GM12864 (cell line): ENCODE data around the gene IDUA.
"Not testable (repeated sequence)": the region's sequence is repeated elsewhere in the genome, so short reads cannot be mapped to it uniquely, and the experiment has no call there.

Experiments used
- DNase-seq: peaks from one replicate; pipeline ENCODE4 v3.0.0-alpha.2; 2011; ENCODE audit warnings: low read depth
- H3K4me3 ChIP-seq: 2 replicates; pipeline ENCODE4 v1.5.1; 2011; ENCODE audit warnings: mild to moderate bottlenecking, low read depth, low read length, control low read depth
- TF ChIP-seq, protein P1 (sequence below): IDR thresholded peaks from 2 replicates; pipeline ENCODE4 v1.5.1; 2011; ENCODE audit warnings: low read depth, mild to moderate bottlenecking, moderate library complexity, low read length, control low read depth, inconsistent platforms; ENCODE audit errors: missing control alignments

Gene IDUA

GRCh38 chr4:974668-975067 lies 12.2 kb upstream of the IDUA start:
- TF ChIP-seq, protein P1, sequence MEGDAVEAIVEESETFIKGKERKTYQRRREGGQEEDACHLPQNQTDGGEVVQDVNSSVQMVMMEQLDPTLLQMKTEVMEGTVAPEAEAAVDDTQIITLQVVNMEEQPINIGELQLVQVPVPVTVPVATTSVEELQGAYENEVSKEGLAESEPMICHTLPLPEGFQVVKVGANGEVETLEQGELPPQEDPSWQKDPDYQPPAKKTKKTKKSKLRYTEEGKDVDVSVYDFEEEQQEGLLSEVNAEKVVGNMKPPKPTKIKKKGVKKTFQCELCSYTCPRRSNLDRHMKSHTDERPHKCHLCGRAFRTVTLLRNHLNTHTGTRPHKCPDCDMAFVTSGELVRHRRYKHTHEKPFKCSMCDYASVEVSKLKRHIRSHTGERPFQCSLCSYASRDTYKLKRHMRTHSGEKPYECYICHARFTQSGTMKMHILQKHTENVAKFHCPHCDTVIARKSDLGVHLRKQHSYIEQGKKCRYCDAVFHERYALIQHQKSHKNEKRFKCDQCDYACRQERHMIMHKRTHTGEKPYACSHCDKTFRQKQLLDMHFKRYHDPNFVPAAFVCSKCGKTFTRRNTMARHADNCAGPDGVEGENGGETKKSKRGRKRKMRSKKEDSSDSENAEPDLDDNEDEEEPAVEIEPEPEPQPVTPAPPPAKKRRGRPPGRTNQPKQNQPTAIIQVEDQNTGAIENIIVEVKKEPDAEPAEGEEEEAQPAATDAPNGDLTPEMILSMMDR: no peak
- DNase-seq: no peak
- no peak overlapping the region for H3K4me3 ChIP-seq

DNA sequence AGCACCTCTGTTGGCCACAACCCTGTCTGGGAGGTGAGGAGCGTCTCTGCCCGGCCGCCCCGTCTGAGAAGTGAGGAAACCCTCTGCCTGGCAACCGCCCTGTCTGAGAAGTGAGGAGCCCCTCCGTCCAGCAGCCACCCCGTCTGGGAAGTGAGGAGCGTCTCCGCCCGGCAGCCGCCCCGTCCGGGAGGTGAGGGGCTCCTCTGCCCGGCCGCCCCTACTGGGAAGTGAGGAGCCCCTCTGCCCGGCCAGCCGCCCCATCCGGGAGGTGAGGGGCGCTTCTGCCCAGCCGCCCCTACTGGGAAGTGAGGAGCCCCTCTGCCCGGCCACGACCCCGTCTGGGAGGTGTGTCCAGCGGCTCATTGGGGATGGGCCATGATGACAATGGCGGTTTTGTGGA lies 10.8 kb upstream of the IDUA start:
- not testable (repeated sequence) for DNase-seq

DNA sequence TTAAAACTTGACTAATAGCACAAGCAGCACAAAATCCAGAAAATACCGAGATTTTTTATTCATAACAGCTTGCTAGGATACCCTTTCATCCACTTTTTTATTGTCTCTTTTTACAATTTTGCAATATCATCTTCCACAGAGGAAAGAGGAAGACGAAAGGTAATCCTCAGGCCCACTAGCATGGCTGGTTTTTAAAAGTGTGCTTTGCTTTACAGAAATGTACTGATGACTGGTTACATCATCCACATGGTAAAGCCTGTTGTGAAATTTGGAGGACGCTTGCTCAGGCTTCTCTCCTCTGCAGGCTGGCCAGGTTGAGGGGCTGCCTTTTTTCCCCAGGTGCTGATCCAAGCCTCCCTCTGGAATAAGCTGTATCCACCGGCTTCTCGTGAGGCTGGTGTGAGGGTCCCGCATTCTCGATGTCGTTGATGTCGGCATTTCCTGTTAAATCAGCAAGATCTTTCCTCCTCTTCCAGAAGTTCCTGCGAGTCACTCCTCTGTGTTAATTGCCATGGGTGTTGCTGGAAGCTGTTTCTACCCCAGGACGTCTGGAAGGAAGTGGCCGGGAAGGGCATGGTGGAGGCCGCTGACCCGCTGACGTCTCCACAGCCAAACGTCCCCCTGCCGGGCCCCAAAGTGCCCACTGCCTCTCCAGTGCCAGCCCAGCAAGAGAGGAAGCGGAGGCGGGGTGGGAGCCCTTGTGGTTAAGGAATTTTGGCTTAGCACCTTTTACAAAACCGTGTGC lies 7.7 kb upstream of the IDUA start:
- no peak overlapping the region for H3K4me3 ChIP-seq
- TF ChIP-seq, protein P1: no peak
- no peak for DNase-seq

More for the DNA sequence above, 10.8 kb upstream of the IDUA start:
- not testable (repeated sequence) for H3K4me3 ChIP-seq

DNA sequence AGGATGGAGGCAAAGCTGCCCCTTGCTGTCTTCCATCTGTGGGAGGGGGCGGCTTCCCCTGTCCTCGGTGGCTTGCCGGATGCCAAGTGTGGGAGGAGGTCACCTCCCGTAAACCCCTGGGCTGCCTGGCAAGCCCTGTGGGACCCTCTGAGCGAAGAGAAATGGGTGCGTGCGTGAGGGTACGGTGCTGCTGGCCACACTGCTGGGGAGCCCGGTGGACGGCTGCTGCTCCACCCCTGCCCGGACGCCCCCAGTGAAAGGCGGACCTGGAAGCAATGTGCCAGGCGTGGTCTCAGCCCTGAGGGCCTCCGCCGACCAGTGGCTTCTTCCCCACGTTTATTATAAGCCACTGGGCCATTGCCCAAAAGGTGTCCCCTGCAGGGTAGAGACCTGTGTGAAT lies 4.6 kb upstream of the IDUA start:
- TF ChIP-seq, protein P1: no peak
- no peak for DNase-seq
- no peak overlapping the region for H3K4me3 ChIP-seq

GRCh38 chr4:982814-983213 lies 4.0 kb upstream of the IDUA start:
- DNase-seq: no peak
- no peak overlapping the region for H3K4me3 ChIP-seq

GRCh38 chr4:984336-985054 lies 2.3 kb upstream of the IDUA start:
- H3K4me3 ChIP-seq: no peak overlapping the region
- TF ChIP-seq, protein P1: no peak
- DNase-seq: no peak

More at GRCh38 chr4:982814-983213, 4.0 kb upstream of the IDUA start:
- TF ChIP-seq, protein P1: no peak

DNA sequence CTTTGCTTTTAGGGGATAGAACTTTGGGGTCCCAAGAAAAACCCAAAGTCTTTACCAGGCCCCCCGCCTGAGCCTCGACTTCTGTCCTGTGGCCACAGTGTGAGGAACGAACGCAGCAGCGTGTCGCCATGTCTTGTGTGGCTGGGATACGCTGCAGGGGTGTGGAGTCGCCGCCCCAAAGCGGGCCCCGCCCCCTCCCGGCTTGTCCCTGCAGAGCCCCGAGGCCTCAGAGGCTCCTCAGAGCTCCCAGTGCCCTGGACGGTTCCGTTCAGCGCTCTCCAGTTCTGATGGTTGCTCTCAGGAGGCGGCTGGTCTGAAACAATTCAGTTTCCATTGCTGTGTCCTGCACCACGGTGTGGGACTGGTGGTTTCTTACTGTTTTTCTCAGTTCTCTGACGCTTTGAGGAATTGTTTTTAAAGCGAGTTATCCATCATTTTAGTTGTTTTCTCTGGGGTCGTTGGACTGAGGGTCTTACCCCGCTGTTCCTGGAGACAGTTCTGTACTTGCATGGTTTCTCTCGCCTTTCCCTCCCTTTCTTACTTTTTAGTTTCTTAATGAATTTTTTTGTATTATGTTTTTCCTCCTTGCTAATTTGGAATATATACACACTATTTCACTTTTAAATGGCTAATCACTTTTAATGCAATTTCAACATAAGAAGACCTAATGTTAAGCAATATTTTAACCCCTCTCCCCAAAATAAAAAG lies 1.6 kb upstream of the IDUA start:
- TF ChIP-seq, protein P1: no peak
- DNase-seq: no peak
- H3K4me3 ChIP-seq: no peak overlapping the region
